ENCODE results near the gene SFXN3. TPM values are rescaled to one million over a fixed set of nuclear protein-coding genes. Genes with fewer than 3 reads are reported as not detected.

Gene SFXN3
- polyA plus RNA-seq, 1 experiment: 125 TPM

DNA sequence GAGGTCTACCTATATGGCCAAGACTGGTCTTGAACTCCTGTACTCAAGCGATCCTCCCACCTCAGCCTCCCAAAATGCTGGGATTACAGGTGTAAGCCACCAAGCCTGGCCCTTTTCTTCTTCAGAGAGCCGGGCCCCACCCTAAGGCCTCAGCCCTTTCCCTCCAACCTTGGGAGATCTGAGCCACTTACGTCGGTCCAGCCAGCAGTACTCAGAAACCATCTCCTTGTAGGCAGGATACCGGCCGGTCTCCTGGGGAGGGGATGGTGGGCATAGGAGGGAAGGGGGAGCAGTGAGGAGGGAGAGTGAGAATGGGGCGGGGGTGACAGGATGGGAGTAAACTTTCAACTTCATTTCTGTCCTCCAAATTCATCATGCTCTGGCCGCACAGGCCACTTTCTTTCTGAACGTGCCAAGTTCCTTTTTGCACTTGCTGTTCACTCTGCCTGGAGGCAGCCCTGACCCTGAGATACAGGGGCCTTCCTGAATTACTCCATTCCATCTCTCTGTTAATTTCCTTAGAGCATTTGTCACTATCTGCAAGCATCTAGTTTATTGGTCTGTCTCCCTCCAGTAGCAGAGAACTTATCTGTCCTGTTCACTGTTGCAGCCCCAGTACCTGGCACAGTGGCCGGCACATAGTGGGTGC lies 10.5 kb upstream of the SFXN3 start:
- H3K36me3 ChIP-seq (ENCODE audit: control insufficient read depth, insufficient read depth, low read length): no peaks in the 10 kb centered on the region
- ChIA-PET CTCF (interaction anchor here (2.3 to 7.6 kb wide), 3 partner anchors 9 to 30 kb away, joined by 15 to 479 read pairs (median 194); partner anchors contain the start of genes LZTS2, MRPL43, PDZD7 and SFXN3), POLR2A (no interaction called here)
- DNase-seq (ENCODE audit: low read depth): no peak
- no peaks in the 10 kb centered on the region; the same call in 1 of the 2 replicates for H3K27me3 ChIP-seq (ENCODE audit: control insufficient read depth, insufficient read depth, low read length)
- H3K4me3 ChIP-seq (ENCODE audit: low read depth, low read length): no peak overlapping the region
- TF ChIP-seq, protein P1, sequence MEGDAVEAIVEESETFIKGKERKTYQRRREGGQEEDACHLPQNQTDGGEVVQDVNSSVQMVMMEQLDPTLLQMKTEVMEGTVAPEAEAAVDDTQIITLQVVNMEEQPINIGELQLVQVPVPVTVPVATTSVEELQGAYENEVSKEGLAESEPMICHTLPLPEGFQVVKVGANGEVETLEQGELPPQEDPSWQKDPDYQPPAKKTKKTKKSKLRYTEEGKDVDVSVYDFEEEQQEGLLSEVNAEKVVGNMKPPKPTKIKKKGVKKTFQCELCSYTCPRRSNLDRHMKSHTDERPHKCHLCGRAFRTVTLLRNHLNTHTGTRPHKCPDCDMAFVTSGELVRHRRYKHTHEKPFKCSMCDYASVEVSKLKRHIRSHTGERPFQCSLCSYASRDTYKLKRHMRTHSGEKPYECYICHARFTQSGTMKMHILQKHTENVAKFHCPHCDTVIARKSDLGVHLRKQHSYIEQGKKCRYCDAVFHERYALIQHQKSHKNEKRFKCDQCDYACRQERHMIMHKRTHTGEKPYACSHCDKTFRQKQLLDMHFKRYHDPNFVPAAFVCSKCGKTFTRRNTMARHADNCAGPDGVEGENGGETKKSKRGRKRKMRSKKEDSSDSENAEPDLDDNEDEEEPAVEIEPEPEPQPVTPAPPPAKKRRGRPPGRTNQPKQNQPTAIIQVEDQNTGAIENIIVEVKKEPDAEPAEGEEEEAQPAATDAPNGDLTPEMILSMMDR (IDR thresholded peaks at IDR 0.05; ENCODE audit: insufficient read depth, low read depth, low read length): no peak

GRCh38 chr10:101021239-101021638 lies 9.8 kb upstream of the SFXN3 start:
- POLR2A ChIA-PET: no interaction called here
- CTCF ChIA-PET: no interaction called here
- no peaks in the 10 kb centered on the region for H3K36me3 ChIP-seq (ENCODE audit: control insufficient read depth, insufficient read depth, low read length)
- TF ChIP-seq, protein P1 (IDR thresholded peaks at IDR 0.05; ENCODE audit: insufficient read depth, low read depth, low read length): no peak
- H3K4me3 ChIP-seq (ENCODE audit: low read depth, low read length): no peak overlapping the region
- H3K27me3 ChIP-seq (ENCODE audit: control insufficient read depth, insufficient read depth, low read length): no peaks in the 10 kb centered on the region; the same call in 1 of the 2 replicates
- no peak for DNase-seq (ENCODE audit: low read depth)

- POLR2A ChIA-PET: no interaction called here
- TF ChIP-seq, protein P1 (IDR thresholded peaks at IDR 0.05; ENCODE audit: insufficient read depth, low read depth, low read length): no peak
- no peak for DNase-seq (ENCODE audit: low read depth)
- CTCF ChIA-PET: no interaction called here
- H3K4me3 ChIP-seq (ENCODE audit: low read depth, low read length): no peak overlapping the region
- H3K36me3 ChIP-seq (ENCODE audit: control insufficient read depth, insufficient read depth, low read length): no peaks in the 10 kb centered on the region
- no peaks in the 10 kb centered on the region; the same call in 1 of the 2 replicates for H3K27me3 ChIP-seq (ENCODE audit: control insufficient read depth, insufficient read depth, low read length)
Measured at GRCh38 chr10:101021692-101022251, 9.3 kb upstream of the SFXN3 start.

DNA sequence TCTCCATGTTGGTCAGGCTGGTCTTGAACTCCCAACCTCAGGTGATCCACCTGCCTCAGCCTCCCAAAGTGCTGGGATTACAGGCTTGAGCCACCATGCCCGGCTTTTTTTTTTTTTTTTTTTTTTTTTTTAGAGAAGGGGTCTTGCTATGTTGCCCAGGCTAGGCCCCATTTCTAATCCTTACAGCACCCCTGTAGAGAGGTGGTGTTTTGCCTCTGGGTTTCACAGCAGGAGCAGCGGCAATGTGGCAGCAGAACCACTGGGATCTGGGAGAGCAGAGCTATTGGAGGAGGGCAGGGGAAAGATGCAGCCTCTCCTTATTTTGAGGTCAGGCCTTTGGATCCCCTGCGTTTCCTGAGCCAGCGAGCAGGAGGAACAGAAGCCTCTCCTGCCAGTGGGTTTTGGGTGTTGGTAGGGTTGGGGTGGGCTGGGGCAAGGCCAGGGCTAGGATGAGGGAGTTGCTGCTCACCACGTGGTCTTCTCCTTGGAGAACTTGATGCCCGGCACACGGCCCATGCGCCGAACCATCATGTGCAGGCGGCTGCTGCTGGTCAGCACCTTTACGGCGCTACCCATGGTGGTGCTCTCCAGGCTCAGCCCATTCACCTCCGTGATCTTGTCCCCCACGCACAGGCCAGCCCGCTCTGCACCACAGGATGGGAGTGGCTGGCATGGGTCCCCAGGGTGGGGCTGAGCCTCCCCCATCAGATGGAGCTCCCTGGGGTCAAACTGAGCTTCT lies 7.9 kb upstream of the SFXN3 start:
- TF ChIP-seq, protein P1 (IDR thresholded peaks at IDR 0.05; ENCODE audit: insufficient read depth, low read depth, low read length): no peak
- POLR2A ChIA-PET: interaction anchor here (0.7 kb wide), 1 partner anchor 57 kb away, joined by 30 read pairs; no protein-coding TSS in a partner anchor
- Histone ChIP-seq H3K36me3 (ENCODE audit: control insufficient read depth, insufficient read depth, low read length) (no peaks in the 10 kb centered on the region), H3K4me3 (ENCODE audit: low read depth, low read length) (no peak overlapping the region), H3K27me3 (ENCODE audit: control insufficient read depth, insufficient read depth, low read length) (no peaks in the 10 kb centered on the region; the same call in 1 of the 2 replicates)
- CTCF ChIA-PET: interaction anchor here (15.1 kb wide), 1 partner anchor 7 kb away, joined by 194 read pairs; no protein-coding TSS in a partner anchor
- no peak for DNase-seq (ENCODE audit: low read depth)

Data from BJ (cell line).